H9 (cell line): Measurements from ENCODE around the gene RUSC2. TPM values are rescaled to one million over a fixed set of nuclear protein-coding genes. Genes with fewer than 3 reads are reported as not detected.

ENCODE experiments used
- DNase-seq: peaks from one replicate; pipeline ENCODE4 v3.0.0-alpha.2; 2017
- H2AFZ ChIP-seq: one replicate; pipeline ENCODE4 v1.6.1; 2013; ENCODE audit warnings: mild to moderate bottlenecking, low read length, control low read depth, moderate library complexity
- H2AK5ac ChIP-seq: 2 replicates; pipeline ENCODE4 v1.6.1; 2013; ENCODE audit warnings: low read length, control low read depth, mixed read lengths; ENCODE audit not compliant: insufficient read length
- H2BK120ac ChIP-seq: one replicate; pipeline ENCODE4 v1.6.1; 2013; ENCODE audit warnings: low read depth, mild to moderate bottlenecking, low read length, control low read depth, inconsistent platforms; ENCODE audit not compliant: poor library complexity, severe bottlenecking
- H2BK12ac ChIP-seq: 2 replicates; pipeline ENCODE4 v1.6.1; 2013; ENCODE audit warnings: low read length, control low read depth, mixed read lengths, low read depth; ENCODE audit not compliant: insufficient read length
- H2BK15ac ChIP-seq: 2 replicates; pipeline ENCODE4 v1.6.1; 2013; ENCODE audit warnings: low read depth, low read length, control low read depth
- H2BK20ac ChIP-seq: one replicate; pipeline ENCODE4 v1.6.1; 2013; ENCODE audit warnings: low read depth, mild to moderate bottlenecking, low read length, control low read depth, inconsistent platforms; ENCODE audit not compliant: poor library complexity, severe bottlenecking
- H2BK5ac ChIP-seq: 2 replicates; pipeline ENCODE4 v1.6.1; 2013; ENCODE audit warnings: low read length, control low read depth, mixed read lengths; ENCODE audit not compliant: insufficient read length
- H3K14ac ChIP-seq: 2 replicates; pipeline ENCODE4 v1.6.1; 2013; ENCODE audit warnings: low read length, control low read depth; ENCODE audit not compliant: insufficient read depth
- H3K18ac ChIP-seq: 2 replicates; pipeline ENCODE4 v1.6.1; 2013; ENCODE audit warnings: low read depth, mild to moderate bottlenecking, mixed read lengths, low read length, control low read depth; ENCODE audit not compliant: insufficient read length
- H3K23ac ChIP-seq: 2 replicates; pipeline ENCODE4 v1.6.1; 2013; ENCODE audit warnings: low read length, control low read depth, mixed read lengths, low read depth; ENCODE audit not compliant: insufficient read length
- H3K23me2 ChIP-seq: 2 replicates; pipeline ENCODE4 v1.6.1; 2013; ENCODE audit warnings: low read depth, mild to moderate bottlenecking, mixed read lengths, low read length, control low read depth; ENCODE audit not compliant: insufficient read length, poor library complexity, severe bottlenecking
- H3K27ac ChIP-seq: 2 replicates; pipeline ENCODE4 v1.5.1; 2013; ENCODE audit warnings: low read length, control low read depth, mixed read lengths, low read depth; ENCODE audit not compliant: insufficient read length
- H3K27me3 ChIP-seq: 2 replicates; pipeline ENCODE4 v1.6.1; 2013; ENCODE audit warnings: low read length, control low read depth, inconsistent platforms; ENCODE audit not compliant: insufficient read depth
- H3K4ac ChIP-seq: 2 replicates; pipeline ENCODE4 v1.6.1; 2013; ENCODE audit warnings: low read depth, mild to moderate bottlenecking, control low read depth, inconsistent platforms, low read length, moderate library complexity
- H3K4me1 ChIP-seq: 2 replicates; pipeline ENCODE4 v1.6.1; 2013; ENCODE audit warnings: low read length, control low read depth, inconsistent platforms; ENCODE audit not compliant: insufficient read depth
- H3K4me2 ChIP-seq: 2 replicates; pipeline ENCODE4 v1.6.1; 2013; ENCODE audit warnings: low read length, control low read depth, mixed read lengths; ENCODE audit not compliant: insufficient read length, insufficient read depth
- H3K56ac ChIP-seq: 2 replicates; pipeline ENCODE4 v1.6.1; 2013; ENCODE audit warnings: low read depth, mild to moderate bottlenecking, mixed read lengths, low read length, control low read depth; ENCODE audit not compliant: insufficient read length
- H3K79me1 ChIP-seq: 2 replicates; pipeline ENCODE4 v1.6.1; 2013; ENCODE audit warnings: low read depth, mild to moderate bottlenecking, moderate library complexity, low read length, control low read depth, inconsistent platforms; ENCODE audit not compliant: insufficient read depth, poor library complexity, severe bottlenecking
- H3K79me2 ChIP-seq: 2 replicates; pipeline ENCODE4 v1.6.1; 2013; ENCODE audit warnings: low read length, control low read depth, inconsistent platforms; ENCODE audit not compliant: insufficient read depth
- H3K9ac ChIP-seq: 2 replicates; pipeline ENCODE4 v1.6.1; 2013; ENCODE audit warnings: low read length, control low read depth, mixed read lengths; ENCODE audit not compliant: insufficient read length; ENCODE audit errors: extremely low read depth
- H3K9me3 ChIP-seq: one replicate; pipeline ENCODE4 v1.6.1; 2013; ENCODE audit warnings: low read depth, low read length, inconsistent platforms; ENCODE audit not compliant: control insufficient read depth
- H3T11ph ChIP-seq: one replicate; pipeline ENCODE4 v1.6.1; 2013; ENCODE audit warnings: mild to moderate bottlenecking, low read length, control low read depth, inconsistent platforms
- H4K20me1 ChIP-seq: one replicate; pipeline ENCODE4 v1.6.1; 2013; ENCODE audit not compliant: control insufficient read depth, insufficient read length, insufficient read depth
- H4K5ac ChIP-seq: 2 replicates; pipeline ENCODE4 v1.6.1; 2013; ENCODE audit warnings: low read depth, mild to moderate bottlenecking, mixed read lengths, low read length, control low read depth; ENCODE audit not compliant: insufficient read length
- H4K8ac ChIP-seq: replicated peaks from 2 replicates; pipeline ENCODE4 v1.6.1; 2013; ENCODE audit warnings: low read length, control low read depth, mixed read lengths, low read depth; ENCODE audit not compliant: insufficient read length
- H4K91ac ChIP-seq: 2 replicates; pipeline ENCODE4 v1.6.1; 2013; ENCODE audit warnings: low read depth, mild to moderate bottlenecking, moderate library complexity, mixed read lengths, low read length, control low read depth; ENCODE audit not compliant: insufficient read length
- H3K27ac Mint-ChIP-seq, 3 experiments: 2 replicates in 2 of 3; 3 replicates in 1 of 3; pipeline ENCODE4 v1.8.0; 2020 to 2021; ENCODE audit warnings: mixed read lengths in 3 of 3, mild to moderate bottlenecking in 1 of 3, moderate library complexity in 1 of 3
- H3K27me3 Mint-ChIP-seq: 2 replicates; pipeline ENCODE4 v1.8.0; 2021; ENCODE audit warnings: low read depth, mild to moderate bottlenecking, moderate library complexity, mixed read lengths
- H3K36me3 Mint-ChIP-seq, 3 experiments: 2 replicates in 2 of 3; 3 replicates in 1 of 3; pipeline ENCODE4 v1.8.0; 2020 to 2021; ENCODE audit warnings: low read depth in 3 of 3, mixed read lengths in 3 of 3; ENCODE audit not compliant: insufficient read depth in 1 of 3
- H3K4me1 Mint-ChIP-seq, 2 experiments: 2 replicates each; pipeline ENCODE4 v1.8.0; 2020; ENCODE audit warnings: mixed read lengths in 2 of 2
- H3K4me3 Mint-ChIP-seq, 2 experiments: 2 replicates in 1 of 2; 3 replicates in 1 of 2; pipeline ENCODE4 v1.8.0; 2020 to 2021; ENCODE audit warnings: mild to moderate bottlenecking in 2 of 2, mixed read lengths in 2 of 2, moderate library complexity in 1 of 2
- H3K9me3 Mint-ChIP-seq, 2 experiments: 2 replicates in 1 of 2; 3 replicates in 1 of 2; pipeline ENCODE4 v1.8.0; 2020; ENCODE audit warnings: mild to moderate bottlenecking in 2 of 2, mixed read lengths in 2 of 2, moderate library complexity in 1 of 2
- CTCF ChIP-seq: fragments of 200-600 bp; sonication (generic); conservative IDR thresholded peaks from 3 replicates; pipeline ENCODE4 v1.8.0; 2021; ENCODE audit warnings: antibody characterized with exemption, mild to moderate bottlenecking
- WGBS: extraction: QIAGEN DNeasy Blood & Tissue Kit; methylation state at CpG from one replicate; pipeline ENCODE4 v1.1.7; 2013; ENCODE audit warnings: missing lambda C conversion rate, low lambda C conversion rate, mixed read lengths; ENCODE audit not compliant: insufficient read length; ENCODE audit errors: extremely low coverage; 5-methylcytosine and 5-hydroxymethylcytosine counted together
- total RNA-seq: library from RNA; stranded (reverse); gene quantifications from 2 replicates; pipeline ENCODE4 v1.2.1, GENCODE V29; 2021

Gene RUSC2
- total RNA-seq, 1 experiment from 2014 or later = 6.3 TPM

- no peak overlapping the region for H4K5ac ChIP-seq
- Mint-ChIP-seq H3K27me3 (peaks cover 3% of the 10 kb centered on the region; the same call in 1 of the 2 replicates), H3K27ac (peak overlapping the region; percentile 64 to 88 (median 66); a peak in 4 of 7 replicates), H3K36me3 (0 out of 7 replicates have a peak, but pooled peaks cover 0 to 2% (median 0%) of the 10 kb centered on the region in 3 experiments), H3K9me3 (no peaks in the 10 kb centered on the region; a peak in 1 of 5 replicates), H3K4me3 (peak overlapping the region; percentile 82 to 90), H3K4me1 (peaks cover 20 to 32% of the 10 kb centered on the region in 2 experiments)
- H3K27me3 ChIP-seq = no peaks in the 10 kb centered on the region
- H3K56ac ChIP-seq = no peak overlapping the region
- H4K20me1 ChIP-seq = no peaks in the 10 kb centered on the region
- no peak overlapping the region for H2BK15ac ChIP-seq
- no peak overlapping the region for H2AK5ac ChIP-seq
- no peak overlapping the region for H3K14ac ChIP-seq
- H2BK5ac ChIP-seq = no peak overlapping the region
- no CpG with 5 or more reads among the region's 10 CpGs for WGBS
- H3K79me1 ChIP-seq = no peaks in the 10 kb centered on the region
- no peak overlapping the region for H3K4ac ChIP-seq
- H2BK20ac ChIP-seq = no peak overlapping the region
- H4K8ac ChIP-seq = no peak overlapping the region
- H2BK12ac ChIP-seq = no peak overlapping the region
- H3K18ac ChIP-seq = no peak overlapping the region
- H3K23me2 ChIP-seq = peaks cover 13% of the 10 kb centered on the region
- DNase-seq = no peak
- H3T11ph ChIP-seq = no peak overlapping the region
- H3K4me1 ChIP-seq = peaks cover 4% of the 10 kb centered on the region; the same call in 1 of the 2 replicates
- no peaks in the 10 kb centered on the region for H3K79me2 ChIP-seq
- no peak overlapping the region for H4K91ac ChIP-seq
- H3K27ac ChIP-seq = no peak overlapping the region
- H3K9me3 ChIP-seq = no peaks in the 10 kb centered on the region
- no peak for TF ChIP-seq CTCF
- no peak overlapping the region for H3K23ac ChIP-seq
- no peak overlapping the region for H2BK120ac ChIP-seq
- peak overlapping the region; percentile 16 for H2AFZ ChIP-seq
- H3K9ac ChIP-seq = peak overlapping the region; percentile 61
- H3K4me2 ChIP-seq = peak overlapping the region; percentile 80
These were observed 1.2 kb upstream of the RUSC2 start for GRCh38 chr9:35488566-35489312.
